Measurements from ENCODE around the gene ANKIB1. TPM values are rescaled to one million over a fixed set of nuclear protein-coding genes. Genes with fewer than 3 reads are reported as not detected.

Gene ANKIB1
- total and polyA plus RNA-seq, 9 of the 15 experiments (the other 6 are each of a cell fraction or from before 2014, with no cell fraction given): 5.9 to 25.2 (median 16.1) TPM

GRCh38 chr7:92417913-92418312 lies 172.1 kb downstream of the ANKIB1 start (continued):
- TF ChIP-seq REST (IDR thresholded peaks at IDR 0.05; ENCODE audit: borderline replicate concordance) (peak; percentile 17; the same call in 1 of the 2 replicates), REST (CRISPR knock-in tag; IDR thresholded peaks at IDR 0.05; ENCODE audit: low read depth) (no peak), ZBTB7A (IDR thresholded peaks at IDR 0.05; ENCODE audit: borderline replicate concordance, control insufficient read depth, low read depth, low read length) (0 out of 2 replicates have a peak, but pooled peaks have one; percentile 24), EGR1 (conservative IDR thresholded peaks at IDR 0.05) (no peak), TRIM25 (IDR thresholded peaks at IDR 0.05; ENCODE audit: borderline replicate concordance) (no peak), CTCF (IDR thresholded peaks at IDR 0.05 in 2 of 3, conservative IDR thresholded peaks at IDR 0.05 in 1 of 3; ENCODE audit: insufficient read depth in 2 of 3, low read depth in 1 of 3, low read length in 3 of 3) (peak; percentile 36 to 58 (median 48); a peak in 5 of 6 replicates), PHF21A (IDR thresholded peaks at IDR 0.05; ENCODE audit: borderline replicate concordance, low read depth) (no peak), ETV1 (tag; conservative IDR thresholded peaks at IDR 0.05; ENCODE audit: low read depth) (no peak), SMAD2 (IDR thresholded peaks at IDR 0.05; ENCODE audit: low read depth, low read length) (no peak), ATF1 (CRISPR knock-in tag; IDR thresholded peaks at IDR 0.05) (no peak), ATF1 (tag; IDR thresholded peaks at IDR 0.05) (no peak), ZNF239 (CRISPR knock-in tag; IDR thresholded peaks at IDR 0.05) (no peak), CC2D1A (IDR thresholded peaks at IDR 0.05) (peak; percentile 51), RBM17 (IDR thresholded peaks at IDR 0.05; ENCODE audit: borderline replicate concordance, low read depth, low read length) (no peak), MNT (conservative IDR thresholded peaks at IDR 0.05) (no peak), ZNF830 (CRISPR knock-in tag; IDR thresholded peaks at IDR 0.05) (no peak)

Measured in K562 (cell line).